ENCODE data around the gene BBS7.

The BBS7 gene

GRCh38 chr4:121790976-121791375 lies 79.3 kb downstream of the BBS7 start:
- no peak for DNase-seq (ENCODE audit: low spot score)

- no peak for DNase-seq (ENCODE audit: low spot score)
Observed at GRCh38 chr4:121789960-121790829, 80.1 kb downstream of the BBS7 start.

GRCh38 chr4:121789455-121789854 lies 80.8 kb downstream of the BBS7 start:
- no peak for DNase-seq (ENCODE audit: low spot score)

- no peak for DNase-seq (ENCODE audit: low spot score)
Observed at GRCh38 chr4:121788896-121789295, 81.4 kb downstream of the BBS7 start.

- DNase-seq (ENCODE audit: low spot score) = no peak
Observed at GRCh38 chr4:121786221-121786620, 84.1 kb downstream of the BBS7 start.

- DNase-seq (ENCODE audit: low spot score) = no peak
Observed at GRCh38 chr4:121785479-121785878, 84.8 kb downstream of the BBS7 start.

GRCh38 chr4:121784975-121785374 lies 85.3 kb downstream of the BBS7 start:
- DNase-seq (ENCODE audit: low spot score) = no peak

GRCh38 chr4:121784401-121784800 lies 85.9 kb downstream of the BBS7 start:
- DNase-seq (ENCODE audit: low spot score) = no peak

- DNase-seq (ENCODE audit: low spot score) = no peak
Observed at GRCh38 chr4:121783210-121783609, 87.1 kb downstream of the BBS7 start.

GRCh38 chr4:121778991-121779628 lies 91.2 kb downstream of the BBS7 start:
- no peak for DNase-seq (ENCODE audit: low spot score)

GRCh38 chr4:121777625-121778024 lies 92.6 kb downstream of the BBS7 start:
- DNase-seq (ENCODE audit: low spot score) = no peak

- no peak for DNase-seq (ENCODE audit: low spot score)
Observed at GRCh38 chr4:121776610-121777401, 93.5 kb downstream of the BBS7 start.
